VCaP (cell line): Measurements from ENCODE around the gene RAB3GAP1.

ENCODE experiments used
- H3K27ac ChIP-seq: fragments of 450-650 bp; 2 replicates; pipeline ENCODE4 v1.5.1; 2017
- TF ChIP-seq, protein P1 (sequence below): fragments of 450-650 bp; conservative IDR thresholded peaks from 2 replicates; pipeline ENCODE4 v1.5.1; 2017; ENCODE audit warnings: mild to moderate bottlenecking, moderate library complexity

Gene RAB3GAP1

DNA sequence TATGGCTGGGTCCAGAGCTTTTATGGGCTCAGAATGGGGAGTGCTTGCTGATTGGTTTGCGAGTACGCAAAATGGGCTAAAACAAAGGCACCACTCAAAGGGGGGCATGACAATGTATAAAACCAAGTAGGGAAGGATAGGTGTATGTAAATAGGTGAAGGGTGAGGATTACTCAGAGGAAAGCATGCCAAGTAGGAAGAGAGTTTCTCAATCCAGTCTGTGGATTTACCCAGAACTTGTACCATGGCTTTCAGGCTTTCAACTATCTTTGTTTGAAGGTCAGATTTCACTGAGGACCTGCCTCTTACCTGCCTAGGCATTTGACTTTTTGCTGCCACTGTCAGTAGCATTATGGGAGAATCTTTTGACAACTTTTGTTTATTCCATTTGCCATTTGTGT, 92.3 kb downstream of the RAB3GAP1 start:
- no peak overlapping the region for H3K27ac ChIP-seq
- TF ChIP-seq, protein P1, sequence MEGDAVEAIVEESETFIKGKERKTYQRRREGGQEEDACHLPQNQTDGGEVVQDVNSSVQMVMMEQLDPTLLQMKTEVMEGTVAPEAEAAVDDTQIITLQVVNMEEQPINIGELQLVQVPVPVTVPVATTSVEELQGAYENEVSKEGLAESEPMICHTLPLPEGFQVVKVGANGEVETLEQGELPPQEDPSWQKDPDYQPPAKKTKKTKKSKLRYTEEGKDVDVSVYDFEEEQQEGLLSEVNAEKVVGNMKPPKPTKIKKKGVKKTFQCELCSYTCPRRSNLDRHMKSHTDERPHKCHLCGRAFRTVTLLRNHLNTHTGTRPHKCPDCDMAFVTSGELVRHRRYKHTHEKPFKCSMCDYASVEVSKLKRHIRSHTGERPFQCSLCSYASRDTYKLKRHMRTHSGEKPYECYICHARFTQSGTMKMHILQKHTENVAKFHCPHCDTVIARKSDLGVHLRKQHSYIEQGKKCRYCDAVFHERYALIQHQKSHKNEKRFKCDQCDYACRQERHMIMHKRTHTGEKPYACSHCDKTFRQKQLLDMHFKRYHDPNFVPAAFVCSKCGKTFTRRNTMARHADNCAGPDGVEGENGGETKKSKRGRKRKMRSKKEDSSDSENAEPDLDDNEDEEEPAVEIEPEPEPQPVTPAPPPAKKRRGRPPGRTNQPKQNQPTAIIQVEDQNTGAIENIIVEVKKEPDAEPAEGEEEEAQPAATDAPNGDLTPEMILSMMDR: no peak

DNA sequence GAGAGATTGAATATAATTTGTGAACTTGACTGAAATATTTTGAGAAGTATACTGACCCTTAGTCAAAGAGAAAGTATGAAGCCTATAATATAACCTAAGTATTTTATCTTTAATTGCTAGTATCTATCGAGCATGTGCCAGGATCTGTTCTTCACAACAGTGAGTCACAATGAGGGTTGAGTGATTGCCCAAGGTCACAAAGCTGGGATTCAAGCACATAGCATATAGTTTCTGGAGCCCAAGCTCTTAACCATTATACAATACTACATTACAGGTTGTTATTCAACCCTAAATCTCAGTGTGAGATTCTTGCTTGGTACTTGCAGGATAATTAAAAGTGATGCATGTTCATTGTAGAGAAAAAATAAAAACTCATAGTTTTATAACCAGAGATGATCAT, 97.2 kb downstream of the RAB3GAP1 start:
- no peak overlapping the region for H3K27ac ChIP-seq
- TF ChIP-seq, protein P1: no peak

DNA sequence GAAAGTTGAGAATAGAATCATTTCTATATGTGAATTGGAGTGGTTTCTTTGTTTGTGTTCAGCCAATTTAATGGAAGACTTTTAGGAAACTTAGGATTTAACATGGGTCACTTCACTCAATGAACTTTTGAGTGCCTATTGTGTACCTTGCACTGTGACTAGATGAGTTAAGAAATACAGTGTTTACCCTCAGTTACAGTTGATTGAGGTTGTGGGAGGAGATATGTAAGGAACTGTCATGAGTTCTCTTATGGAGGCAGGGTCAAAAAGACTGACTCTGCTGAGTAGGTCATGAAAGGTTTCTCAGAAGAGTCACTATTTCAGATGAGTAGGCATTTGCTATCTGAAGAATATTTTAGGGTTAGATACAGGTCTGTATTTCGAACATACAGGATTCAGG, 98.6 kb downstream of the RAB3GAP1 start:
- no peak overlapping the region for H3K27ac ChIP-seq
- TF ChIP-seq, protein P1: no peak

DNA sequence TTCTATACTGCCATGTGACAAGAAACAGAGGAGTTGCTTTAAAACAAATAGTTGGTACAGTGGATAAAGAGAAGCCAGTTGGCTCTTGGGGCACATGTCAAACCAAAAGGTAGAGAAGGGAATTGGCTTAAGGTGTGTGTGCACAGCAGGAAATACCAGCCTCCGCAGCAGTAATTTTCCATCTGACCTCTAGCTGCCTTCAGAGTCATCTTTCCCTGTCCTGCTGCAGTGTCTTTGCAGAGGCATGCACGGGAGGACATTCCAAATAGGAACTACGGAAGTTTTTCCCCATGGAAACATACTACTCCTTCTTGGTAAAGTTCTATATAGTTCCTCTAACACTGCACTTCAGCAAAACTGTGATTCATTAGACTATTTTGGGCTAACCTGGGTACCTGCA, 99.5 kb downstream of the RAB3GAP1 start:
- TF ChIP-seq, protein P1: no peak
- H3K27ac ChIP-seq: no peak overlapping the region

DNA sequence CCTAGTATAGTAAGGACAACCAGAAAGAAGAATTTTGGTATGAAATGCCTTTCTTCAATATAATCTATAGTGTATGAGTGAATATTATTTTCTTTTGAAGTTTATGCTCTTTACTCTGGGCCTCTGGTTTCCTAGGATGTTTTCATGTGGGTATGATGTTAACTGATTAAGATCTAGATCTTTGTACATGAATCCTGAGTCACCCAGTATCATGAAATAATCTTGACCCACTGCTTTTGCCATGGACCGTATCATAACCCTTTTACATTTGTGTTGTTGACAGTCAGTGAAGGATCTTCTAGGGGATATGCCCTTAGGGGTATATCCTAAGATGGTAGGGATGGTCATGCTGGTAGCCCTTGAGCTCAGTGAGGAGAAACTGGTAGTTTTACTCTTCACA, 100.3 kb downstream of the RAB3GAP1 start:
- TF ChIP-seq, protein P1: no peak
- H3K27ac ChIP-seq: no peak overlapping the region

DNA sequence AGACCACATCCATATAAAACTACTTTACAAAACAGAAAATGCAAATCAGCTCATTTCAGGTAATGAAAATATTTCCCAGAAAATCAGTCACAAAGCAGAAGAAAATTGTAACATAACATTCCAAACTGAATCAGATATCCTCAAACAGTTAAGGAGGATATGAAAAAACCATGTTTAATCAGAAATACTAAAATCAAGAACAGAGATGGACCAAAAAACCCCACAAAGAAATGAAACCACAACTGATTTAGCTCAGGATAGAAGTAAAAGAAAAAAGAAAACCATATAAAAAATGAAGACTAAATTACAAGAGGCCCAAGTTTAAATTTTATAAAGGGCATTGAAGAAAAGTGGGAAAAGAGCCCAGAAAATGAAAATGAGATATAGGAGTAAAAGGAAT, 102.9 kb downstream of the RAB3GAP1 start:
- TF ChIP-seq, protein P1: no peak
- no peak overlapping the region for H3K27ac ChIP-seq

DNA sequence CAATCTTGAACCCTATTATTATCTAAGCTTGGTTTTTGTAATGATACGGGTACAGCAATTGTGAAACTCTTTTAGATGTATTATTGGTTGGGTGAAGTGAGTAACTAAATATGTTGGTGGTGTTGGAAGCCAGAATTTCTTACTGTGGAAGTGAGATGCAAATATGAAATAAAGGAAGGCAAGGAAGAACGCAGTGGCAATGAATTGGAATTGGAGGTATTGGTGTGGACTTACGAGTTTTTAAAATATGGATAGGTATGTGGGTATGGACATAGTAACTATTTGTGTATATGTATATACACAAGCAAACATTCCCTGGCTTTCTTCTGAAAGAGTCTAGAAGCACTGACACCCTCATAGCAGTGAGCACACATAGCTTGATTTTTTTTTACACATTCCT, 105.8 kb downstream of the RAB3GAP1 start:
- no peak overlapping the region for H3K27ac ChIP-seq
- TF ChIP-seq, protein P1: no peak

DNA sequence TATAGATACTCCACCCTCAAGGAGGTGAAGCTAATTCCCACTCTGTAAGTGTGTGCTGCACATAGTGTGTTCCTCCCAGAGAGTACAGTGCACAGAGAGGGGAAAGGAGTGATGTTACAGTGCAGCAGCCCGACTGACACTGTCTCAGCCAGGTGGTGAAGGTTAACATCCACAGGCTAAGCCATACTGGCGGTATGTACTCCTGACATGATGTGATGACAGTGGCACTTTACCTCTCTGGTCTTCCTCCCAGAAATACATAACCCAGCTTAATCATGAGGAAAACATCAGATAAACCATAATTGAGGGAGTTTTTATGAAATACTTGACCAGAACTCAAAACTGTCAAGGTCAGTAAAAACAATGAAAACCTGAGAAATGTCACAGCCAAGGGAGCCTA, 107.1 kb downstream of the RAB3GAP1 start:
- TF ChIP-seq, protein P1: no peak
- no peak overlapping the region for H3K27ac ChIP-seq
